Ascending aorta (tissue), 2 donors: ENCODE results near the gene PTPRO. TPM values are rescaled to one million over a fixed set of nuclear protein-coding genes. Genes with fewer than 3 reads are reported as not detected.

Source experiments
- DNase-seq, 2 donors: peaks; one replicate each; pipeline ENCODE4 v3.0.0-alpha.2; 2019; ENCODE audit warnings: low spot score in 2 of 2
- H3K27ac ChIP-seq, 2 donors: fragments of 200-600 bp; sonication (generic); one replicate each; pipeline ENCODE4 v1.5.1; 2016 to 2017; ENCODE audit warnings: mild to moderate bottlenecking in 1 of 2
- H3K27me3 ChIP-seq: fragments of 200-600 bp; sonication (generic); one replicate; pipeline ENCODE4 v1.5.1; 2017
- H3K36me3 ChIP-seq, 2 donors: fragments of 200-600 bp; sonication (generic); one replicate each; pipeline ENCODE4 v1.5.1; 2016
- H3K4me1 ChIP-seq, 2 donors: fragments of 200-600 bp; sonication (generic); one replicate each; pipeline ENCODE4 v1.5.1; 2016 to 2017; ENCODE audit warnings: mild to moderate bottlenecking in 1 of 2
- H3K4me3 ChIP-seq, 2 donors: fragments of 200-600 bp; sonication (generic); one replicate each; pipeline ENCODE4 v1.5.1; 2016 to 2017; ENCODE audit warnings: mild to moderate bottlenecking in 1 of 2
- H3K9me3 ChIP-seq, 2 donors: fragments of 200-600 bp; sonication (generic); one replicate each; pipeline ENCODE4 v1.5.1; 2016
- intact Hi-C: fragments of 100-400 bp; cut with DNase I; formaldehyde crosslinking; loops from one replicate; pipeline ENCODE4 v1.15.1; 2023
- total RNA-seq: library from RNA; depleted of rRNA; stranded (reverse); fragments of >200 nt; gene quantifications from one replicate; pipeline ENCODE4 v1.1.0, GENCODE V29; 2016
- TF ChIP-seq, protein P1 (sequence below), 3 experiments: fragments of 200-600 bp in 2 of 3; fragments of 450-650 bp in 1 of 3; sonication (generic) in 2 of 3; IDR thresholded peaks; one replicate each; pipeline ENCODE4 v1.5.1; 2016 to 2019; ENCODE audit warnings: antibody characterized with exemption in 3 of 3, mild to moderate bottlenecking in 1 of 3, moderate library complexity in 1 of 3

The PTPRO gene
- total RNA-seq, 1 donor from 2014 or later = 0.11 TPM

- H3K4me1 ChIP-seq = no peaks in the 10 kb centered on the region
- TF ChIP-seq, protein P1, sequence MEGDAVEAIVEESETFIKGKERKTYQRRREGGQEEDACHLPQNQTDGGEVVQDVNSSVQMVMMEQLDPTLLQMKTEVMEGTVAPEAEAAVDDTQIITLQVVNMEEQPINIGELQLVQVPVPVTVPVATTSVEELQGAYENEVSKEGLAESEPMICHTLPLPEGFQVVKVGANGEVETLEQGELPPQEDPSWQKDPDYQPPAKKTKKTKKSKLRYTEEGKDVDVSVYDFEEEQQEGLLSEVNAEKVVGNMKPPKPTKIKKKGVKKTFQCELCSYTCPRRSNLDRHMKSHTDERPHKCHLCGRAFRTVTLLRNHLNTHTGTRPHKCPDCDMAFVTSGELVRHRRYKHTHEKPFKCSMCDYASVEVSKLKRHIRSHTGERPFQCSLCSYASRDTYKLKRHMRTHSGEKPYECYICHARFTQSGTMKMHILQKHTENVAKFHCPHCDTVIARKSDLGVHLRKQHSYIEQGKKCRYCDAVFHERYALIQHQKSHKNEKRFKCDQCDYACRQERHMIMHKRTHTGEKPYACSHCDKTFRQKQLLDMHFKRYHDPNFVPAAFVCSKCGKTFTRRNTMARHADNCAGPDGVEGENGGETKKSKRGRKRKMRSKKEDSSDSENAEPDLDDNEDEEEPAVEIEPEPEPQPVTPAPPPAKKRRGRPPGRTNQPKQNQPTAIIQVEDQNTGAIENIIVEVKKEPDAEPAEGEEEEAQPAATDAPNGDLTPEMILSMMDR (IDR thresholded peaks at IDR 0.05) = no peak
- no peak overlapping the region for H3K4me3 ChIP-seq
- intact Hi-C loops = no loop called here
- H3K27me3 ChIP-seq = no peaks in the 10 kb centered on the region
- DNase-seq = no peak
- H3K9me3 ChIP-seq = no peaks in the 10 kb centered on the region
- H3K36me3 ChIP-seq = no peaks in the 10 kb centered on the region
- no peak overlapping the region for H3K27ac ChIP-seq
These were observed 149.7 kb downstream of the PTPRO start for GRCh38 chr12:15472036-15472435.

DNA sequence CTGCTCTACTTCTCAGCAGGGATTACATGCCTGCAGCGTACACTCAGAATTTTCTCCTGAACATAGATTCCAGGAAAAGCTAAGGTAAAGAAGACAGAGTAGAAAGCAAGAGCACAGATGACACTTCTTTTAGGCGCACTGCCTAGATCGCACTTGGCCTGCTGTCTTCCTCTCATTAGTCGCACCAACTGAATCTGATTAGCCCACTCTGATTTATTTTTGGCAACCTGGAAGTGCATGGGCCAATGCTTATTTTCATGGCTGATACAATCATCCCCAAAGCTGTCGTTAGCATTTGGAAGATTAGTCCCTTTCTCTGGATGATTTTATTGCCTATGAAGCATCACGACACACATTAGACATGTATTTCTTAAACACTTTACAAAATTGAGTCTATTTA, 152.5 kb downstream of the PTPRO start:
- no peak for DNase-seq
- H3K27ac ChIP-seq = no peak overlapping the region
- intact Hi-C loops = no loop called here
- no peaks in the 10 kb centered on the region for H3K4me1 ChIP-seq
- TF ChIP-seq, protein P1 (IDR thresholded peaks at IDR 0.05) = no peak
- no peaks in the 10 kb centered on the region for H3K9me3 ChIP-seq
- H3K36me3 ChIP-seq = no peaks in the 10 kb centered on the region
- H3K4me3 ChIP-seq = no peak overlapping the region
- H3K27me3 ChIP-seq = no peaks in the 10 kb centered on the region

DNA sequence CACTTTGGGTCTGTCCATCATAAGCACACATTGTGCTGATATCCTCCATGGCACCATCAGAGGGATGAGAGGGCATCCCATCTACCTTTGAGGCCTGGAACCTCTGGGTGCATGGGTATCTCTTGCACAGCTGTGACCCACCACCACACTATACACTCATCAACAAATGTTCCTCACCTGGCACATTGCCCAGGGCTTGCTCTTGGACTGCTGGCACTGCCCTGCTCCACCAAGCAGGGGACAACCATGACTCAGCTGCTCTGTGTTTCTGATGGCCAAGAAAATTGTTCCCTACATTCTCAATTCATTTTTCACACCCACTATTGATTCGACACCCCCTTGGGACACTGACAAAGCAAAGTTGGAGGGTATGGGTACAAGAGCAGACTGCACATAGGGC, 155.5 kb downstream of the PTPRO start:
- no peaks in the 10 kb centered on the region for H3K9me3 ChIP-seq
- H3K36me3 ChIP-seq = no peaks in the 10 kb centered on the region
- H3K4me3 ChIP-seq = no peak overlapping the region
- H3K27ac ChIP-seq = no peak overlapping the region
- no peaks in the 10 kb centered on the region for H3K27me3 ChIP-seq
- H3K4me1 ChIP-seq = peaks cover 0 to 2% of the 10 kb centered on the region in 2 donors
- DNase-seq = no peak
- TF ChIP-seq, protein P1 (IDR thresholded peaks at IDR 0.05) = no peak
- intact Hi-C loops = no loop called here

GRCh38 chr12:15481846-15482245, 159.5 kb downstream of the PTPRO start:
- DNase-seq = no peak
- no peaks in the 10 kb centered on the region for H3K27me3 ChIP-seq
- no peaks in the 10 kb centered on the region for H3K36me3 ChIP-seq
- H3K4me3 ChIP-seq = no peak overlapping the region
- intact Hi-C loops = no loop called here
- no peaks in the 10 kb centered on the region for H3K9me3 ChIP-seq
- TF ChIP-seq, protein P1 (IDR thresholded peaks at IDR 0.05) = no peak
- no peak overlapping the region for H3K27ac ChIP-seq
- H3K4me1 ChIP-seq = peaks cover 0 to 2% of the 10 kb centered on the region in 2 donors

GRCh38 chr12:15485466-15485865, 163.2 kb downstream of the PTPRO start:
- DNase-seq = no peak
- Histone ChIP-seq H3K27ac (no peak overlapping the region), H3K4me3 (no peak overlapping the region), H3K4me1 (peaks cover 0 to 2% of the 10 kb centered on the region in 2 donors), H3K27me3 (no peaks in the 10 kb centered on the region), H3K9me3 (no peaks in the 10 kb centered on the region), H3K36me3 (no peaks in the 10 kb centered on the region)
- TF ChIP-seq, protein P1 (IDR thresholded peaks at IDR 0.05) = no peak
- intact Hi-C loops = no loop called here

DNA sequence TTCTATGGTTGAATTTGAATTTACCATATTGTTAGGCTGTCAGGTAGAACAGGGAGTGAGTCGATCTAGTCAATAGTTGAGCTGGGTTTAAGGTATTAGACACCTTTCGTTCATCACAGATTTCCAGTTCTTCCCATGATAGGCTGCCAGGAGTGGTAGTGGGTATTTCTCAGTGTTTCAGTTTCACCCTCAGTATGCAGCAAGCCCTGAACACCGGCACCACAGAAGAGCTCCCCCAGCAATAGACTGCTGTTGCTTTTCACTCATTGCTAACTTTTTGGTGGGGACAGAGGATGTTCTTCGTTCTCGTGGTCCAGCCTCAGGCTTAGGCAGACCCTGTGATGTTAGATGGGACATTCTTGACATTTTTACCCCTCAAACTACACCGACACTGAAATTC, 164.6 kb downstream of the PTPRO start:
- no peak overlapping the region for H3K27ac ChIP-seq
- TF ChIP-seq, protein P1 (IDR thresholded peaks at IDR 0.05) = no peak
- H3K4me3 ChIP-seq = no peak overlapping the region
- H3K27me3 ChIP-seq = no peaks in the 10 kb centered on the region
- H3K4me1 ChIP-seq = no peaks in the 10 kb centered on the region
- H3K36me3 ChIP-seq = no peaks in the 10 kb centered on the region
- DNase-seq = no peak
- intact Hi-C loops = no loop called here
- H3K9me3 ChIP-seq = no peaks in the 10 kb centered on the region
